GM12878 (cell line): ENCODE data around the gene CDKN1C. TPM values are rescaled to one million over a fixed set of nuclear protein-coding genes. Genes with fewer than 3 reads are reported as not detected.

ENCODE experiments used
- BACH1 ChIP-seq: fragments of 450-650 bp; IDR thresholded peaks from 2 replicates; pipeline ENCODE4 v1.6.1; 2017; ENCODE audit warnings: mild to moderate bottlenecking, borderline replicate concordance
- BCLAF1 ChIP-seq: fragments of 450-650 bp; IDR thresholded peaks from 2 replicates; pipeline ENCODE4 v1.6.1; 2017; ENCODE audit warnings: antibody characterized with exemption, mild to moderate bottlenecking, moderate library complexity
- BHLHE40 ChIP-seq, 2 experiments: fragments of 450-650 bp in 1 of 2; IDR thresholded peaks; 2 replicates each; pipeline ENCODE4 v1.6.1; 2011 to 2017; ENCODE audit warnings: low read depth in 2 of 2, borderline replicate concordance in 1 of 2, improper control_type of control experiment in 1 of 2, low read length in 1 of 2, mild to moderate bottlenecking in 1 of 2
- CUX1 ChIP-seq: IDR thresholded peaks from 2 replicates; pipeline ENCODE4 v1.6.1; 2012; ENCODE audit warnings: improper control_type of control experiment, low read depth, low read length; ENCODE audit not compliant: insufficient replicate concordance
- EP300 ChIP-seq, 2 experiments: fragments of 150-350 bp in 1 of 2; IDR thresholded peaks; 2 replicates each; pipeline ENCODE4 v1.6.1; 2011 to 2012; ENCODE audit warnings: low read depth in 2 of 2, low read length in 2 of 2, borderline replicate concordance in 1 of 2, improper control_type of control experiment in 1 of 2, inconsistent platforms in 1 of 2; ENCODE audit not compliant: control insufficient read depth in 1 of 2
- FOXM1 ChIP-seq: IDR thresholded peaks from 2 replicates; pipeline ENCODE4 v1.6.1; 2012; ENCODE audit warnings: low read depth, mild to moderate bottlenecking, inconsistent platforms, low read length, moderate library complexity
- IKZF1 ChIP-seq: fragments of 450-650 bp; conservative IDR thresholded peaks from 2 replicates; pipeline ENCODE4 v1.6.1; 2017; ENCODE audit warnings: antibody characterized with exemption, mild to moderate bottlenecking
- JUNB ChIP-seq: IDR thresholded peaks from 2 replicates; pipeline ENCODE4 v1.6.1; 2016; ENCODE audit warnings: antibody characterized with exemption, mild to moderate bottlenecking
- KAT2A ChIP-seq: conservative IDR thresholded peaks from 2 replicates; pipeline ENCODE4 v1.6.1; 2011; ENCODE audit warnings: low read depth, low read length; ENCODE audit not compliant: control insufficient read depth
- MEF2B ChIP-seq: fragments of 450-650 bp; IDR thresholded peaks from 2 replicates; pipeline ENCODE4 v1.6.1; 2018; ENCODE audit warnings: mild to moderate bottlenecking, moderate library complexity; ENCODE audit not compliant: partially characterized antibody, poor library complexity, severe bottlenecking
- MTA2 ChIP-seq: fragments of 450-650 bp; IDR thresholded peaks from 2 replicates; pipeline ENCODE4 v1.6.1; 2016; ENCODE audit warnings: low read depth, mild to moderate bottlenecking, moderate library complexity
- NR2F1 ChIP-seq: fragments of 450-650 bp; conservative IDR thresholded peaks from 2 replicates; pipeline ENCODE4 v1.6.1; 2017; ENCODE audit warnings: mild to moderate bottlenecking
- POLR2A ChIP-seq: IDR thresholded peaks from 2 replicates; pipeline ENCODE4 v1.6.1; 2011; ENCODE audit warnings: low read depth, mild to moderate bottlenecking, low read length
- RELB ChIP-seq: fragments of 450-650 bp; IDR thresholded peaks from 2 replicates; pipeline ENCODE4 v1.6.1; 2017; ENCODE audit warnings: low read depth, mild to moderate bottlenecking, moderate library complexity
- SREBF1 ChIP-seq: IDR thresholded peaks from 2 replicates; pipeline ENCODE4 v1.6.1; 2012; ENCODE audit warnings: mild to moderate bottlenecking, low read length
- TCF12 ChIP-seq: IDR thresholded peaks from 2 replicates; pipeline ENCODE4 v1.6.1; 2011; ENCODE audit warnings: low read depth, mild to moderate bottlenecking, low read length
- polyA plus RNA-seq, 11 experiments: library from polyadenylated mRNA; depleted of rRNA in 4 of 11; unstranded in 6 of 11; stranded (reverse) in 5 of 11; fragments of >200 nt; fragmentation: Nextera tagmentation in 4 of 11; fragmentation: Illumina TruSeq in 1 of 11; extraction: Ambion mirVana in 4 of 11; extraction: Trizol in 1 of 11; gene quantifications; 1 replicate in 1 of 11; 2 replicates in 10 of 11; pipeline versions ENCODE4 v1.2.1 to v1.2.3, GENCODE V29; 2011 to 2016; ENCODE audit warnings: inconsistent platforms in 2 of 11, missing spikeins in 2 of 11, low read depth in 1 of 11
- total RNA-seq, 4 experiments: library from RNA; depleted of rRNA in 3 of 4; stranded (reverse); fragments of >200 nt in 3 of 4; fragmentation: Illumina TruSeq in 1 of 4; extraction: Trizol in 1 of 4; gene quantifications; 2 replicates each; pipeline versions ENCODE4 v1.2.1 to v1.2.3, GENCODE V29; 2013 to 2021

The CDKN1C gene
- total and polyA plus RNA-seq, 10 of the 15 experiments (the other 5 are each of a cell fraction or from before 2014, with no cell fraction given): 0.05 to 0.21 (median 0.14) TPM; not detected in 7

- no peak for TF ChIP-seq FOXM1
- peak; percentile 38; the same call in 1 of the 2 replicates for TF ChIP-seq TCF12
- TF ChIP-seq KAT2A: no peak
- no peak for TF ChIP-seq SREBF1
- peak; percentile 51 for TF ChIP-seq MTA2
- TF ChIP-seq BHLHE40 (IDR thresholded peaks at IDR 0.05; ENCODE audit: borderline replicate concordance in 1 of 2, low read depth in 2 of 2, low read length in 1 of 2): peak in 1 of 2 experiments; percentile 68; a peak in 2 of 4 replicates
- no peak for TF ChIP-seq CUX1
- no peak for TF ChIP-seq JUNB
- peak; percentile 53 for TF ChIP-seq IKZF1
- peak; percentile 97 for TF ChIP-seq NR2F1
- TF ChIP-seq BACH1: no peak
- TF ChIP-seq MEF2B: peak; percentile 90
- TF ChIP-seq POLR2A: no peak
- TF ChIP-seq RELB: peak; percentile 45; the same call in 1 of the 2 replicates
- 0 out of 4 replicates have a peak, but pooled peaks of 1 of the 2 experiments have one; percentile 29 for TF ChIP-seq EP300 (IDR thresholded peaks at IDR 0.05; ENCODE audit: borderline replicate concordance in 1 of 2, control insufficient read depth in 1 of 2, low read depth in 2 of 2, low read length in 2 of 2)
- TF ChIP-seq BCLAF1: no peak
Observed at GRCh38 chr11:2860636-2861035, 24.9 kb downstream of the CDKN1C start (continued).
